ENCODE data around the gene EYS.
"Not testable (repeated sequence)": the region's sequence is repeated elsewhere in the genome, so short reads cannot be mapped to it uniquely, and the experiment has no call there.

Gene EYS

DNA sequence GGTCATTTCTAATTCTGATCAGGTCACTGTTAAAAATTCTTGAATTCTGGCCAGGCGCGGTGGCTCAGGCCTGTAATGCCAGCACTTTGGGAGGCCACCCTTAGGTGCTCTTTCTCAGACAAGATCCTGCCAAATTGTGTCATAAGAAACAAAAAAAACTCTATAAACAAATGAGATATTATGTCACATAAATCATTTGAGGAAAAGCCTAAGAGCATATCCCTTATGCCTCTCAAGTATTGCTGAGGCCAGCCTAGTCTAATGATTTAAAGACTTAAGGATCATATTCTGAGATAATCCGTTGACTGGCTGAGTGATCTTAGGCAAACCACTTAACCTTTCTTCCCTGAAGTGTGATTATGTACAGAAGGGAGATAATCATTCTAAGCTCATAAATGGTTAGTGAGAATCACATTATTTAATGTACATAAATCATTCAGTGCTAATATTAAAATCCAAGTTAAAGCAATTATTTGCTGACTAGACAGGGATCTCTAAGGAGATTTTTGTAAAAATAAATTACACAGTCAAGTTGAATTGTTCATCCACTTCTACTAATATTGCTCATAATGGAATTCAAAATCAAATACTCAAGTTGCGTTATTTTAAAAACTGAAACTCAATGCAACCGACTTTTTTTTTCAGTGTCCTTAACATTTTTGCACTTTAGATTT is 1706.1 kb downstream of the EYS start:
- no peak for DNase-seq

DNA sequence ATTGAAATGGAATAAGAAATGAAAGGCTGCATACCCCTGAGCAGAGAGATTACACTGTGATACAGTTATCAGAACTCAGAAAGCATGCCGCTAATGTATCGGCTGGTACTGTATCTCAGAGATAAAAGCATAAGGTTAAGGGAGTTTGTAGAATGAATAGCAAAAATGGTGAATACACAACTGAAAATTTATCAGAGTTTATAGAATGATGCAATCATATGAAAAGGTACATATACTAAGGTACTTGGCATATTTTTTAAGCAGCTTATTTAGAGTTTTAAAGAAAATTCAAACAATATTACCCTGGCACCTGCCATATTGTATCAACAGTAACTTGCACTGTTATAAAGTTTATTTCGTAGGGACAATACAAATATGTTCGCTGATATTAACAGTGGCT is 1707.4 kb downstream of the EYS start:
- no peak for DNase-seq

DNA sequence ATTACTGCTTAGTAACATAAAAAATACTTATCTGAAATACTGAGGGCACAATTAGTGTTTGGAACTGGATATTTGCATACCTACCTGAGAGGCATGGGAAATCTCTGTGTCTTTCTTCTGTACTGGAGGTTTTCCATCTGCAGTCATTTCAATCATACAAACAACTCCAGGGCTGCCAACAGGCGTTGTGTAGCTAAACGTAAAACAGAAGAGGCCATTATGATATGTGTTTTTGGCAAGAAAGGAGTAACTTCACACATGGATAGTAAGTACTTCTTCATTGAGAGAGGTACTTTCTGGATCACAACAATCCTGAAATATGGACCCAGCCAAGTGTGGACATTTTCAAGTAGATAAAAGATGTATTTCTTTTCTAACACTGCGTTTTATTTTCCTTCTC is 1708.0 kb downstream of the EYS start:
- no peak for DNase-seq

DNA sequence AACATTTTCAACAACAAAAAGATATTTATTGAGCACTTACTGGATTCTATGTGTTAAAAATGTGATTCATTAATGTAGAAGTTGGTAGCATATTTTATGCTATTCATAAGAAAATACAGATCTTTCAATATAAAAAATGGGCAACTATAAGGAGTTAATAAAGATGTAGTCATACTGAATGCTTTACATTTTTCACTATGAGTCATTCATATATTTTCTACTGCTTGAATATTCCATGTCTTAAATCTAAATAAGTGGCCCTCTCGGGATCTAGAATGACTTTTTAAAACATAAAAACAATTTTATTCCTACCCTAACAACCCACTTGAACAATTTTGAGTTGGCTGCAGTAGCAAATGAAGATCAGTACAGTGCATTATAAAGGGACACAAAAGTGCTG is 1709.3 kb downstream of the EYS start:
- no peak for DNase-seq

DNA sequence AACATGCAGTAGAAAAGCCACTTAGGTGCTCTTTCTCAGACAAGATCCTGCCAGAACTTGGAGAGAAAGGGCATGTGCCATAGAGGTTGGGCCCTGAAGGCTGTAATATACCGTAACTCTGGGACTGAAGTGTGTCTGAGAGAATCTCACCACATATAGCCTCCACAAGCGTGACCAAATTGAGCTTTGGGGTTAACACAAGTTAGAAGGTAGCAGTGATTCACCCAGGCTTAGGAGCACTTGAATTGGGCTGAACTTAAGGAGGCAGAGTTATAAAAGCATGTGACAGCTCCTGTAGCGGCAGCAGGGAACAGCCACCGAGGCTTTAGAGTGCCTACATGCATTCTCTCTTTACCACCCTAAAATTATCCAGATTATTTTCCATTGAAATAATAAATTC is 1709.8 kb downstream of the EYS start:
- no peak for DNase-seq

DNA sequence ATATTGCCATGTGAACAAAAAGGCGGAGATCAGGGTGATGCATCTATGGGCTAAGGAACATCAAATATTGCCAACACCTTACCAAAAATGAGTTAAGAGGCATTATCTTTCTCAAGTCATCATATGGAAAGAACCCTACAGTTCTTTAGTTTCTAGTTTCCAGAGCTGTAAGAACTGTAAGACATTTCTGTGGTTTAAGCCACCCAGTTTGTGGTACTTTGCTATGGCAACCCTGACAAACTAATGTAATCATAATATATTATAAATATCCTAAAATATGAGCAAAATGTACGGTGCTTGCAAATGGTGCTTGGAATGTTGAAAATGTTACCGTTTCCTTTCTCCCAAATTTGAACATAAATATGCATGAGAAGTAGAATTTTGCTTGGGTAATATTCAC is 1721.8 kb downstream of the EYS start:
- DNase-seq, result no peak

DNA sequence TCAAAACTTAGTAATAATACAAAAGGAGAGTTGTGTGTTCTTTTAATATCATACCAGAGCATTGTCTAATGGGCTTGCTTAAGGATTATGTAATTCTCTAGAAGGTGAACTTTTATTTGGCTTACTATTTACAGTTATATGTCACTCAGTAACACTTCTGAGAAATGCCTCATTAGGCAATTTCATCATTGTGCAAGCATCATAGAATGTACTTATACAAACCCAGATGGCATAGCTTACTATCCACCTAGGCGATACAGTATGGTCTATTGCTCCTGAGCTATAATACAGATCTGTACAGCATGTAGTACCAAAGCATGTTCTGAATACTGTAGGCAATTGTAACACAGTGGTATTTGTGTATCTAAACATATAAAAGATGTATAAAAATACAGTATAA is 1731.3 kb downstream of the EYS start:
- no peak for DNase-seq

DNA sequence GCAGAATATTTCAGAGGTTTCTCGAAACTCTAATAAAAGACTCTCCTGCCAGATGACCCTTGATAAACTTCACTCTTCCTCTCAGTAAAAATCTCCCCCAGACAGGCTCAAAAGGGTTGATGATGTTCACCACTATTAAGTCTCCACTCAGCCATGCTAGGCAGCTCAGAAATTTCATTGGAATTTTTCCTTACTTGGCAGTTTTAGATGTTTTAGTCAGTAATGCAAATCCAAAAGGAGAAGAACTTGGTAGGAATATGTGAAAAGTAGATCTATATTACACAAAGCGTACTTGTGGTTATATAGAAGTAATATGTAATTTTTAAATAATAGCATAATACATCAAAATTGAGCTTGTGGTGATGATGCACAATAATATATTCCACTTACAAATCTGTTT is 1738.4 kb downstream of the EYS start:
- DNase-seq, result no peak

DNA sequence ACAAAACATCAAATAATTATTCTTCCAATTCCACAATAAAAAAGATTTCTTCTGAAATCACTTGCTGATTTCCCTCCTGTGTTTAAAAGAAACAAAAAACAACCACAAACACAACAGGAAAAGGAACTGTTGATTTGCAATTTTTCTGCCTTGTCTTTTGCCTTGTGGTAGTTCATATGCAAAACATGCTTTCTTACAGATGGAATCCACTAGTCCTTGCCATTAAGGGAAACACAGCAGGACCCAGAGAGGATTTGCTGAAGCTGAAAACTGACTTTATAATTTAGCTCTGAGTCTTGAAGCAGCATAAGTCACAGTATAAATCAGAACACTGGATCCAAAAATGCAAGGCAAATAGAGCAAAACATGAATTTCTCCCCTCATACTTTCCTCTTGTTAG is 1742.7 kb downstream of the EYS start:
- DNase-seq, result no peak

DNA sequence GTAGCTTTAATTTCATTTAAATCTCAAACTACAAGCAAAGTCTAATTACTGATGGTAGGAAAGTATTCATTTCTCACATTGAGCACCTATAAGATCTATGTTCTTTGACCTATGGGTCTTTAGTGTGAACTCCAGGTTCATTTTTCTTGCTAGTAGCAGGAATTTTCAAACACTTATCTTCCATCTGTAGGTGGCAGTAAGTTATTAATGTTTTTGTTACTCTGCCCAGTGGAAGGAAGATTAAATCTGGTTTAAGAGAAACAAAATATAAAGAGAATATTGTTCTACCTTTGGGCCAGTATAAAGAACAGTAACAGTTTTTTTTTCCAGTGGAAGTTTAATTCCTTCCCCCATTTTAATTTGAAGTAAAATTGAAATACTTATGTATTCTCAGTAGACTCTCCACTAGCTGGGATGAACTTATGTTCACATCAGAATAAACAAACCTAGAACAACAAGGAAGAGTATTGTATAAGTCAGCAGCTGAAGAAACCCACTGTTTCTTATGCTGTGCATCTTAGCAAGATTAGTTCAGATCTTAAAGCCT is 1743.2 kb downstream of the EYS start:
- no peak for DNase-seq

DNA sequence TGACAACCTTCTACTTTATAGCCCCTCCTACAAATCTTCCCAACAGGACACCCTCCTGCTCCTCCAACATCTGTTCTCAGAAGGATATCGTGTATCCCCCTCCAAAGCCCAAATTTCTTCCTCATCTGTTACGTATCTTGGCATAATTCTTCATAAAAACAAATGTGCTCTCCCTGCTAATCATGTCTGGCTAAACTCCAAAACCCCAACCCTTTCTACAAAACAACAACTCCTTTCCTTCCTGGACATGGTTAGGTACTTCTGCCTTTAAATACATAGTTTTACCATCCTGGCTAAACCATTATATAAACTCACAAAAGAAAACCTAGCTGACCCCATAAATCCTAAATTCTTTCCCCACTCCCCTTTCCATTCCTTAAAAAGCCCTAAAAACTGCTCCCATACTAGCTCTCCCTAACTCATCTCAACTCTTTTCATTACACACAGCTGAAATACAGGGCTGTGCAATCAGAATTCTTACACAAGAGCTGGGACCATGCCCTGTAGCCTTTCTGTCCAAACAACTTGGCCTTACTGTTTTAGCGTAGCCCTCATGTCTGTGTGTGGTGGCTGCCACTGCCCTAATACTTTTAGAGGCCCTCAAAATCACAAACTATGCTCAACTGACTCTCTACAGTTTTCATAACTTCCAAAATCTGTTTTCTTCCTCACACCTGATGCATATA is 1753.5 kb downstream of the EYS start:
- DNase-seq, result not testable (repeated sequence)

DNA sequence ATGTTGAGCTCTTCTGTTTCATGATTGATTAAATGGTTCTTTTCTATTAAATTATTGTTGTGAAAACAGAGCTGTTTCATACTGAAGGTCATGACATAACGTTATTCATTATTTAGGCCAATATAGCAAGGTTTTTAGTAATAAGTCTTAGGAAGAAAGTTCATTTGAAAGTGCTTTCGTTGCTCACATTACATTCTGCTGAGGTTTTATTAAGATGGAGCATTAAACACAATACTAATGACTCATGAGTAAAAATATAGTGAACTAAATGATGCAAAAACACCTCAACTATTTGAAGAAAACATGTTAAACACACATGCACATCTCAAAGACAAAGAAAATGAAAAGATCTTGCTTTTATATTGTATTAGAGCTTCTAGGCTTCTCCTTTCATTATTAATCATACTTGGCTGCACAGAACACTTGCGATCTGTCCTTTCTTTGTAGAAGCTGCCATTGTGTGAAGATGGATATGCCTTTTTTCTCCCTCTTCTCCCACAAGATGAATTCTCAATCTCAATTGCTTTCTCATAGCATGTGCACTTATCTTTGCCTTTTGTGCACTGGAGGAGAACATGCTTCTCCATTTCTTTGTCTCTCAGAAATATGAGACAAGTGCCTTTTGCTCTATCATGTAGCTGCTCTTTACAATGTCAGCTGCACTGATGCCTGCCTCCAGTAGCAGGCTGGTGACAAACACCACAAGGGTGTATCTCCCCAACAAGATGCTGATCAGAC is 1759.1 kb downstream of the EYS start:
- DNase-seq, result no peak

DNA sequence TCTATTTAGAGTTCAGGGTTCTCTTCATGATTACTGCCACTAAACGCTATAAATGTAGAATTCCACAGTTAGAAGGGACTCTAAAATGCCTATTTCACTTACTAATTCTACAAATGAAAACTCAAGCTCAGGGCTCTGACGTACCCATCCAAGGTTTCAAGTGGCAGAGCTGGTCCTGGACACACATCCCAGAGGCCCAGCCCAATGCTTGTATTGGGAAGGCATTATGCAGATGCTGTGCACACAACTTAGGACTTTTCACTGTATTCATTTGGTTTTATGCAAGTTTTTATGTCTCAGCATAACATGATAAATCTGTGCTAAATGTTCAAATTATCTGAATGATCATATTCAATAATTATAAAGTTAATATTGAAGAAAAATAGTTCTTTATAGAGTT is 1761.0 kb downstream of the EYS start:
- no peak for DNase-seq

DNA sequence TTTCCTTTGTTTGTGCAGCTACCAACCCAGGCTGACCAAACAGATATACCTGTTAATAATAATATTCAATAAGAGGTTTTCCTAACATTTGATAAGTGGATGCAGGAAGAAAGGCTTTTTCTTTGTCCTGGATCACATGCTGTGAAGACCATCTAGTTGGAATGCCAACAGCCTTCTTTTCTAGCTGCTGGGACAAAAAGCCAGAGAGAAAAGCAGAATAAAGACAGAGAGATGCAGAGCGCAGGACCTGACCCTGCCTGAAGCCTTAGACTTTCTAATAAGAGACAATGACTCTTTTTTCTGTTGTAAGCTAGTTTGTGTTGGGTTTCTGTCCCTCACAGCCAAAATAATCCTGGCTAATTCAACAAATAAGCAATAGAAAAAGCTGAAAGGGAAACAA is 1763.2 kb downstream of the EYS start:
- no peak for DNase-seq

DNA sequence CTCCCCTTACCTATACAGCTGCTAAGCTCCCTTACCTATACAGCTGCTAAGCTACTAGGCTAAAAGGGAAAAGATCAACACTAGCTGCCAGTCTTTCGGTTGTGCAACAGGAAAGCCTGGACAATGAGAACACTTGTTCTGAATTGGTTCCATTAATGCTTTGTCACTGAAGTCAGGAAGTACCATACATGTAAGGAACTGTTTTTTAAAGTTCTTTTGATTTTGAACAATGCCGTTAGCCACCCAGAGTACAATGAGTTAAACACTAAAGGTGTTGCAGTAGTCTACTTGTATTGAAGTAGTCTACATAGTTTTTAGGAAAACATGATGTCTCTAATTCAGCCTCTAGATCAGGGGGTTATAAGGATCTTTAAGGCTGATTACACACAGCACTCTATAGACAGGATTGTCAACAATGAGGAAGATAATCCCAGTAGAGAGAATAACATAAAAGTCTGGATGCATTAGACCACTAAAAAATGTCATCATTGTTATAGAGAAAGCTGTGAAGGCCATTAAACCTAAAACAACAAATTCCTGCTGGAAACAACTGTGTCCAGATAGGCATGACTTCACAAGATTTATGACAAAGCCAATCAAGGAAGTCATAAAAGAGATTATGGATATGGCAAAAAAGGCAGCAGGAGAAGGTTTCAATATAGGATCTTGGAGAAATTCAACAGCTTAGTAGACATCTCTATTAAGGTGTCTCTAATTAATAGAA is 1765.1 kb downstream of the EYS start:
- no peak for DNase-seq

DNA sequence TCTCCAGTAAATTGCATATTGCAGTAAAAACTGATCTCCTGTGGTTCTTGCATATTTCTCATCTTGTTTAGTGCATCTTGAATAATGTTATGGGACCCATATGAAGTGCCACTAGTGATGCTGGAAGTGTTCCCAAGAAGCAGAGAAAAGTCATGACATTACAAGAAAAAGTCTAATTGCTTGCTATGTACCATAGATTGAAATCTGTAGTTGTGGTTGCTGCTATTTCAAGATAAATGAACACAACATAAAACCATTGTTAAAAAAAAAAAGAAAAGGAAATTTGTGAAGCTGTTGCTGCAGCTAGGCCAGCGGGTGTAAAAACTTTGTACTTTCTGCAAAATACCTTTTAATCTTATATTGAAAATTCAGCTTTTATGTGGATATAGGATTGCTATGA is 1767.0 kb downstream of the EYS start:
- DNase-seq, result no peak

DNA sequence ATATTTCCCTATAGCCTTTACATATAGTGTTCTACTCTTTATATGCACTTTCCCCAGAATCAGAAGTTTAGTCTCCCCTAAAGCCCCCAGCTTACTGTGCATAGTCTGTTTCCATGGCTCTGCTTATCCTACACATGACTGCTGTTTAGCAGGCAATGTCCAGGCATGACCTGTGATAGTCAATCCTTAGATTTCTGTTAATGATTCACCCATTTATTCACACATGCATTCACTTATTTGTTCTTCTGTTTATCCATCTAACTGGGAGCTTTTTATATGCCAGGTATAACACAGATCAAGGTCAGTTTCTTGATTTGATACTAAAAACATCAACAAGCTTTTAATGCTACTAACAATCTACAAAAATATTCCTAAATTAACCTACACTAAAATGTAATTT is 1770.6 kb downstream of the EYS start:
- DNase-seq, result no peak

DNA sequence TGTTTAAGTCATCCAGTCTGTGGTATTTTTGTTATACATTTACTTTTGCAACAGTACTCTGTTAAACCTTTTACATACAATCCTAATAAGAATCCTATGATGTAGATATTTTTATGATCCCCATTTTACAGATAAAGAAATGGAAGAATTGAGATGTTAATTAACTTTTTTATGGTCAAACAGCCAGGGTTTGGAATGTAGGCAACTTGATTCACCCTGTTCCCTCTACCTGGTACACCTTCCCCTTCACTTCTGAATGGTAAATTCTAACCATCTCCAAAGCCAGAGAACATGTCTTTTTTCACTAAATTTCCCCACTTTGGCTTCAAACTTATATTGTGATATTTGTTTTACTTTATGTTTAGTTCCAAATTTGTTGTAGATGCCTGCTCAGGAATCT is 1771.3 kb downstream of the EYS start:
- no peak for DNase-seq

DNA sequence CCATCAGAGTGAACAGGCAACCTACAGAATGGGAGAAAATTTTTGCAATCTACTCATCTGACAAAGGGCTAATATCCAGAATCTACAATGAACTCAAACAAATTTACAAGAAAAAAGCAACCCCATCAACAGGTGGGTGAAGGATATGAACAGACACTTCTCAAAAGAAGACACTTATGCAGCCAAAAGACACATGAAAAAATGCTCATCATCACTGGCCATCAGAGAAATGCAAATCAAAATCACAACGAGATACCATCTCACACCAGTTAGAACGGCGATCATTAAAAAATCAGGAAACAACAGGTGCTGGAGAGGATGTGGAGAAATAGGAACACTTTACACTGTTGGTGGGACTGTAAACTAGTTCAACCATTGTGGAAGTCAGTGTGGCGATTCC is 1773.1 kb downstream of the EYS start:
- DNase-seq, result not testable (repeated sequence)

DNA sequence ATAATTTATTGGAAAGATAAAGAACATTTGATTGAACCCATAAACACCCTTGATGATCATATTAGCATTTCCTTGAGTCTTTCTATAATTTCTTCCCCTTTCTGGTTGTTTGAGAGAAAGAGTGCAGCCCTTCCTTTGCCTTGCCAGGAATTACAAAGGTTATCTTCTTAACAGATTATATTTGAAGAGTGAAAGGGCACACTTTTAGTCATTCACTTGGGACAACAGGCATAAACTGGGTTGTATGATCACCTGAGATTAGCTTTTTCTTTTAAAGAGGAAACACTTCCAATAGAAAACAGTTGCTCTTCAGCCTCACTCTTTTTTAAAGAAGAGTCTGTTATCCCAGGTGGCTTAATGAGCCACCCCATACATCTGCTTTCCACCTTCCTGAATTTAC is 1776.2 kb downstream of the EYS start:
- DNase-seq, result no peak

DNA sequence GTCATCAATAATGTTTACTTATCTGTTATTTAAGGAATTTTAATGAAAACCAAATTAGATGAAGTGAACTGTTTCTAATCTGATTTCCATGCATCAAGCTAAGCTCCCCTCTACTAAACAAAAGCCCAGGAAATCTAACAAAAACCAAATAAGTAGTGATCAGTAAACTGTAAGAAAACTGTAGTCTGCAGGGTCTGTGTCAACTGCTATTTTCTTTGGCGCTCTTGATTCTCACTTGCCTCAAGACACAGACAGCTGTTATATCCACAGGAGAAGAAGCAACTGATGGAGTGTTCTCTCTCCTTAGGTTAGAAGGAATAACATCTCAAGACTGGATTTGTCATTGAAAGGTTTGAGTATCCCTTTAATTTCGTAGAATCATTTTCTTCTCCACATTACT is 1777.9 kb downstream of the EYS start:
- DNase-seq, result no peak

DNA sequence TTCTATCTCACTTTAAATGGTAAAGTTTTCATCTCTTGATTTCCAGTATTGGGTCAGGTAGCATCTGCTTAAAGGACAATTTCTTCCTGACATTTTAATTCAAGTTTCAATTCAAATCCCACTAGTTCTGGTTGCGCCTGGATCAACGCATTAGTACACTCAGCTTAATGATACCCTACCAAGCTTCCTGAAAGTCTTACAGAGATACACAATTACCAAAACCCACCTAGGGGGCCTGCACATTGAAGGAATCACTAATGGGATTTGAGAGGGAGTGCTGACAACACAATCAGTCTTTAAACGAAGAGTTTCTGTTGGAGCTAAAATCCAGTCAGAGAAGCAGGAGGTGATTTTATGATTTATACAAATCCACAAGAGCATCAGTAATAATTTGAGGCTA is 1778.4 kb downstream of the EYS start:
- no peak for DNase-seq
